HG03575 (cell line): ENCODE results near the gene MBD3.
"Not testable (repeated sequence)": the region's sequence is repeated elsewhere in the genome, so short reads cannot be mapped to it uniquely, and the experiment has no call there.

Experiments used
- ATAC-seq: cut with Tn5 transposase; IDR thresholded peaks from one replicate; pipeline ENCODE4 v1.9.1; 2021; ENCODE audit not compliant: unreplicated experiment, insufficient number of reproducible peaks, low FRiP score; ENCODE audit errors: extremely low read depth

MBD3 gene

GRCh38 chr19:1592755-1593500, at the start of gene MBD3:
Gene MBD3 (minus strand): TSS chr19:1592865. CDS start chr19:1592631, 234 bp downstream.
- no peak for ATAC-seq

- ATAC-seq: not testable (repeated sequence)
These were observed 48.3 kb upstream of the MBD3 start for GRCh38 chr19:1640893-1641448.

GRCh38 chr19:1636325-1637236, 43.9 kb upstream of the MBD3 start:
- no peak for ATAC-seq

- no peak for ATAC-seq
These were observed 42.2 kb upstream of the MBD3 start for GRCh38 chr19:1634938-1635243.

- ATAC-seq: no peak
These were observed 41.7 kb upstream of the MBD3 start for GRCh38 chr19:1634242-1634937.

GRCh38 chr19:1633269-1633826, 40.7 kb upstream of the MBD3 start:
- no peak for ATAC-seq

- ATAC-seq: no peak
These were observed 40.0 kb upstream of the MBD3 start for GRCh38 chr19:1632462-1633268.

- no peak for ATAC-seq
These were observed 39.0 kb upstream of the MBD3 start for GRCh38 chr19:1631557-1632100.

- ATAC-seq: no peak
These were observed 38.1 kb upstream of the MBD3 start for GRCh38 chr19:1630811-1631210.

GRCh38 chr19:1630012-1630411, 37.3 kb upstream of the MBD3 start:
- ATAC-seq: no peak

GRCh38 chr19:1629256-1629808, 36.7 kb upstream of the MBD3 start:
- no peak for ATAC-seq

GRCh38 chr19:1627194-1627593, 34.5 kb upstream of the MBD3 start:
- ATAC-seq: no peak

- no peak for ATAC-seq
These were observed 33.8 kb upstream of the MBD3 start for GRCh38 chr19:1626417-1627010.

- ATAC-seq: no peak
These were observed 31.8 kb upstream of the MBD3 start for GRCh38 chr19:1624458-1624857.

GRCh38 chr19:1622541-1622940, 29.9 kb upstream of the MBD3 start:
- ATAC-seq: no peak

GRCh38 chr19:1622007-1622406, 29.3 kb upstream of the MBD3 start:
- ATAC-seq: no peak

GRCh38 chr19:1621574-1621973, 28.9 kb upstream of the MBD3 start:
- no peak for ATAC-seq
